Spleen (tissue), 7 donors: ENCODE data around the gene ZNF600.

Experiments used
- POLR2A ChIP-seq, 3 donors: fragments of 450-650 bp; IDR thresholded peaks; one replicate each; pipeline ENCODE4 v1.5.1; 2017; ENCODE audit warnings: antibody characterized with exemption in 3 of 3, mild to moderate bottlenecking in 1 of 3
- POLR2AphosphoS5 ChIP-seq, 3 donors: sonication (generic); formaldehyde crosslinking; IDR thresholded peaks; one replicate each; pipeline ENCODE4 v1.5.1; 2017; ENCODE audit warnings: antibody characterized with exemption in 3 of 3
- TF ChIP-seq, protein P1 (sequence below), 11 experiments: fragments of 200-600 bp in 7 of 11; fragments of 450-650 bp in 4 of 11; sonication (generic) in 4 of 11; IDR thresholded peaks in 8 of 11; conservative IDR thresholded peaks in 3 of 11; 1 replicate in 7 of 11; 2 replicates in 4 of 11; pipeline versions ENCODE4 v1.4.0 to v1.8.0; 2016 to 2021; ENCODE audit warnings: antibody characterized with exemption in 11 of 11, inconsistent platforms in 4 of 11, mild to moderate bottlenecking in 1 of 11
- donor health status: DM: no; HTN: no; CAD: no; lungs with moderate emphysema.
- donor health status: DM: no; HTN: no; CAD: no.
- donor health status: DM: no; HTN: no; CAD: no.

DNA sequence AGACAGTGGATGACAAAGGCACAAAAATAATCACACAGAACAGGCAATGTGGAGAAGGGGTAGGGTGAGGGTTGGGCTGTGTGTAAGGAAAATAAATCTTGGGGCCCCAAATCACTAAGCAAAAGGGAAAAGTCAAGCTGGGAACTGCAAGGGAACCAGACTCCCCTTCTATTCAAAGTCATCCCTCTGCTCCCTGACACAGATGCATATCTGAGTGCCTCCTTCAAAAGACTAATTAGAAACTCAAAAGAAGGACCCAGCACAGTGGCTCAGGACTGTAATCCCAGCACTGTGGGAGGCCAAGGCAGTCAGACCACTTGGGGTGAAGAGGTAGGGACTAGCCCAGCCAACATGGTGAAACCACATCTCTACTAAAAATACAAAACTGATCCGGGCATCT is 70.1 kb downstream of the ZNF600 start:
- TF ChIP-seq, protein P1, sequence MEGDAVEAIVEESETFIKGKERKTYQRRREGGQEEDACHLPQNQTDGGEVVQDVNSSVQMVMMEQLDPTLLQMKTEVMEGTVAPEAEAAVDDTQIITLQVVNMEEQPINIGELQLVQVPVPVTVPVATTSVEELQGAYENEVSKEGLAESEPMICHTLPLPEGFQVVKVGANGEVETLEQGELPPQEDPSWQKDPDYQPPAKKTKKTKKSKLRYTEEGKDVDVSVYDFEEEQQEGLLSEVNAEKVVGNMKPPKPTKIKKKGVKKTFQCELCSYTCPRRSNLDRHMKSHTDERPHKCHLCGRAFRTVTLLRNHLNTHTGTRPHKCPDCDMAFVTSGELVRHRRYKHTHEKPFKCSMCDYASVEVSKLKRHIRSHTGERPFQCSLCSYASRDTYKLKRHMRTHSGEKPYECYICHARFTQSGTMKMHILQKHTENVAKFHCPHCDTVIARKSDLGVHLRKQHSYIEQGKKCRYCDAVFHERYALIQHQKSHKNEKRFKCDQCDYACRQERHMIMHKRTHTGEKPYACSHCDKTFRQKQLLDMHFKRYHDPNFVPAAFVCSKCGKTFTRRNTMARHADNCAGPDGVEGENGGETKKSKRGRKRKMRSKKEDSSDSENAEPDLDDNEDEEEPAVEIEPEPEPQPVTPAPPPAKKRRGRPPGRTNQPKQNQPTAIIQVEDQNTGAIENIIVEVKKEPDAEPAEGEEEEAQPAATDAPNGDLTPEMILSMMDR (IDR thresholded peaks at IDR 0.05 in 8 of 11, conservative IDR thresholded peaks at IDR 0.05 in 3 of 11): no peak
- TF ChIP-seq POLR2A (IDR thresholded peaks at IDR 0.05): no peak
- no peak for TF ChIP-seq POLR2AphosphoS5 (IDR thresholded peaks at IDR 0.05)
